Measurements from ENCODE around the gene RNF8. TPM values are rescaled to one million over a fixed set of nuclear protein-coding genes. Genes with fewer than 3 reads are reported as not detected.

Gene RNF8
- total and polyA plus RNA-seq, 2 donors (not counting 1 experiment from before 2014, with no cell fraction given) = 19.5 to 20.6 TPM

- H3K4me3 ChIP-seq (replicated peaks in 1 of 4; ENCODE audit: control extremely low read depth in 1 of 4, insufficient read depth in 1 of 4, low read depth in 3 of 4, low read length in 4 of 4) = peak overlapping the region; percentile 57 to 96 (median 82)
- H3K27me3 ChIP-seq (ENCODE audit: control insufficient read depth, insufficient read depth, low read length) = no peaks in the 10 kb centered on the region
- H3K79me2 ChIP-seq (ENCODE audit: control insufficient read depth, insufficient read depth, low read length) = peaks cover 19% of the 10 kb centered on the region
- peak overlapping the region; percentile 60 for H2AFZ ChIP-seq (ENCODE audit: low read length)
- H3K9me3 ChIP-seq (ENCODE audit: control insufficient read depth, insufficient read depth, low read depth, low read length) = no peaks in the 10 kb centered on the region
- peak overlapping the region; percentile 85 for H3K27ac ChIP-seq (ENCODE audit: insufficient read depth, low read length)
- peaks cover 3% of the 10 kb centered on the region for H3K36me3 ChIP-seq (ENCODE audit: control insufficient read depth, insufficient read depth, low read length)
- H4K20me1 ChIP-seq (ENCODE audit: control insufficient read depth, extremely low read depth, insufficient read depth, low read length) = no peaks in the 10 kb centered on the region
- peak overlapping the region; percentile 96 for H3K4me2 ChIP-seq (ENCODE audit: extremely low read depth, insufficient read depth, low read length)
- TF ChIP-seq, protein P1, sequence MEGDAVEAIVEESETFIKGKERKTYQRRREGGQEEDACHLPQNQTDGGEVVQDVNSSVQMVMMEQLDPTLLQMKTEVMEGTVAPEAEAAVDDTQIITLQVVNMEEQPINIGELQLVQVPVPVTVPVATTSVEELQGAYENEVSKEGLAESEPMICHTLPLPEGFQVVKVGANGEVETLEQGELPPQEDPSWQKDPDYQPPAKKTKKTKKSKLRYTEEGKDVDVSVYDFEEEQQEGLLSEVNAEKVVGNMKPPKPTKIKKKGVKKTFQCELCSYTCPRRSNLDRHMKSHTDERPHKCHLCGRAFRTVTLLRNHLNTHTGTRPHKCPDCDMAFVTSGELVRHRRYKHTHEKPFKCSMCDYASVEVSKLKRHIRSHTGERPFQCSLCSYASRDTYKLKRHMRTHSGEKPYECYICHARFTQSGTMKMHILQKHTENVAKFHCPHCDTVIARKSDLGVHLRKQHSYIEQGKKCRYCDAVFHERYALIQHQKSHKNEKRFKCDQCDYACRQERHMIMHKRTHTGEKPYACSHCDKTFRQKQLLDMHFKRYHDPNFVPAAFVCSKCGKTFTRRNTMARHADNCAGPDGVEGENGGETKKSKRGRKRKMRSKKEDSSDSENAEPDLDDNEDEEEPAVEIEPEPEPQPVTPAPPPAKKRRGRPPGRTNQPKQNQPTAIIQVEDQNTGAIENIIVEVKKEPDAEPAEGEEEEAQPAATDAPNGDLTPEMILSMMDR (conservative IDR thresholded peaks at IDR 0.05 in 1 of 2, IDR thresholded peaks at IDR 0.05 in 1 of 2; ENCODE audit: low read depth in 1 of 2, low read length in 2 of 2) = no peak
- TF ChIP-seq EZH2 (IDR thresholded peaks at IDR 0.05; ENCODE audit: low read length, missing control alignments) = no peak
- peak overlapping the region; percentile 82 for H3K9ac ChIP-seq (ENCODE audit: insufficient read depth, low read length)
- peaks cover 4% of the 10 kb centered on the region for H3K4me1 ChIP-seq (ENCODE audit: control insufficient read depth, extremely low read depth, insufficient read depth, low read length)
- DNase-seq (ENCODE audit: low read depth in 2 of 2) = peak; percentile 19 to 24
Observed at GRCh38 chr6:37433657-37434271, 80.0 kb downstream of the RNF8 start.

DNA sequence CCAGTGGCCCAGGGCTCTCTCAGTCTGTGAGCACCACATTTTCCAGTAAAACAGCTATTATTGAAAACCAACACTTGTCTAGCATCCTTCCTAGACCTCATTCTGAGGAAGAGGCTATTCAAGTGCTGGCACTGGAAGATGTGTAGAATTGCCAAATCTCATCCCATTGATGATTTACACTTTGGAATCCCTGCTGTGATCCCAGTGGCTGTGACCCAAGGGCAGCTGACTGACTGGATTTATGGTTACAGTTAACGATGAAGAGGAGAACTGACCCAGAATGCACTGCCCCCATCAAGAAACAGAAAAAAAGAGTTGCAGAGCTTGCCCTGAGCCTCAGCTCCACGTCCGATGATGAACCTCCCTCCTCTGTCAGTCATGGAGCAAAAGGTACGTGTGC lies 81.6 kb downstream of the RNF8 start:
- H3K9me3 ChIP-seq (ENCODE audit: control insufficient read depth, insufficient read depth, low read depth, low read length) = no peaks in the 10 kb centered on the region
- peaks cover 3% of the 10 kb centered on the region for H3K36me3 ChIP-seq (ENCODE audit: control insufficient read depth, insufficient read depth, low read length)
- DNase-seq (ENCODE audit: low read depth in 2 of 2) = no peak
- no peaks in the 10 kb centered on the region for H4K20me1 ChIP-seq (ENCODE audit: control insufficient read depth, extremely low read depth, insufficient read depth, low read length)
- peaks cover 19% of the 10 kb centered on the region for H3K79me2 ChIP-seq (ENCODE audit: control insufficient read depth, insufficient read depth, low read length)
- H3K4me2 ChIP-seq (ENCODE audit: extremely low read depth, insufficient read depth, low read length) = no peak overlapping the region
- H3K4me3 ChIP-seq (replicated peaks in 1 of 4; ENCODE audit: control extremely low read depth in 1 of 4, insufficient read depth in 1 of 4, low read depth in 3 of 4, low read length in 4 of 4) = no peak overlapping the region
- no peak overlapping the region for H2AFZ ChIP-seq (ENCODE audit: low read length)
- no peaks in the 10 kb centered on the region for H3K27me3 ChIP-seq (ENCODE audit: control insufficient read depth, insufficient read depth, low read length)
- H3K9ac ChIP-seq (ENCODE audit: insufficient read depth, low read length) = no peak overlapping the region
- H3K4me1 ChIP-seq (ENCODE audit: control insufficient read depth, extremely low read depth, insufficient read depth, low read length) = peaks cover 5% of the 10 kb centered on the region
- TF ChIP-seq, protein P1 (conservative IDR thresholded peaks at IDR 0.05 in 1 of 2, IDR thresholded peaks at IDR 0.05 in 1 of 2; ENCODE audit: low read depth in 1 of 2, low read length in 2 of 2) = no peak
- no peak for TF ChIP-seq EZH2 (IDR thresholded peaks at IDR 0.05; ENCODE audit: low read length, missing control alignments)
- no peak overlapping the region for H3K27ac ChIP-seq (ENCODE audit: insufficient read depth, low read length)

GRCh38 chr6:37435816-37436215 lies 82.0 kb downstream of the RNF8 start:
- H3K79me2 ChIP-seq (ENCODE audit: control insufficient read depth, insufficient read depth, low read length) = peaks cover 21% of the 10 kb centered on the region

More at GRCh38 chr6:37435816-37436215, 82.0 kb downstream of the RNF8 start:
- Histone ChIP-seq H3K9me3 (ENCODE audit: control insufficient read depth, insufficient read depth, low read depth, low read length) (no peaks in the 10 kb centered on the region), H3K4me1 (ENCODE audit: control insufficient read depth, extremely low read depth, insufficient read depth, low read length) (peaks cover 5% of the 10 kb centered on the region), H3K9ac (ENCODE audit: insufficient read depth, low read length) (no peak overlapping the region), H3K4me2 (ENCODE audit: extremely low read depth, insufficient read depth, low read length) (no peak overlapping the region), H3K27me3 (ENCODE audit: control insufficient read depth, insufficient read depth, low read length) (no peaks in the 10 kb centered on the region), H3K4me3 (replicated peaks in 1 of 4; ENCODE audit: control extremely low read depth in 1 of 4, insufficient read depth in 1 of 4, low read depth in 3 of 4, low read length in 4 of 4) (no peak overlapping the region), H2AFZ (ENCODE audit: low read length) (no peak overlapping the region), H4K20me1 (ENCODE audit: control insufficient read depth, extremely low read depth, insufficient read depth, low read length) (no peaks in the 10 kb centered on the region), H3K36me3 (ENCODE audit: control insufficient read depth, insufficient read depth, low read length) (peaks cover 3% of the 10 kb centered on the region), H3K27ac (ENCODE audit: insufficient read depth, low read length) (no peak overlapping the region)
- TF ChIP-seq, protein P1 (conservative IDR thresholded peaks at IDR 0.05 in 1 of 2, IDR thresholded peaks at IDR 0.05 in 1 of 2; ENCODE audit: low read depth in 1 of 2, low read length in 2 of 2) = no peak
- no peak for TF ChIP-seq EZH2 (IDR thresholded peaks at IDR 0.05; ENCODE audit: low read length, missing control alignments)
- DNase-seq (ENCODE audit: low read depth in 2 of 2) = no peak

Measured in fibroblast of lung (primary cell).